K562 (cell line): ENCODE results near the gene BBX. TPM values are rescaled to one million over a fixed set of nuclear protein-coding genes. Genes with fewer than 3 reads are reported as not detected.
A peak's percentile ranks its signal among the peaks of the same experiment; 100 is the strongest.

ENCODE experiments used
- ATAC-seq: fragments of 200-7000 bp; cut with Tn5 transposase; 3 replicates; pipeline ENCODE4 v1.9.1; 2020; ENCODE audit warnings: moderate library complexity
- BruUV-seq: library from RNA; stranded (reverse); fragments of 400-500 nt; replicated peaks from 2 replicates; lab custom pipeline; 2021; lab: Mats Ljungman, UMichigan
- CTCF ChIA-PET: fragments of 300-600 bp; formaldehyde crosslinking; extraction: SDS; loops from one replicate; lab custom pipeline; 2021; ENCODE audit warnings: low intra/inter-chr PET ratio; lab: Yijun Ruan, JAX
- POLR2A ChIA-PET: fragments of 300-600, 350-650 bp; sonication (Branson Sonifier 250); formaldehyde crosslinking; extraction: SDS; loops from one replicate; lab custom pipeline; 2021; ENCODE audit warnings: antibody characterized with exemption, inconsistent platforms; lab: Yijun Ruan, JAX
- DNase-seq, 4 experiments: peaks; one replicate each; pipeline versions ENCODE4 v3.0.0 to v3.0.0-alpha.2; 2011 to 2018; ENCODE audit warnings: low spot score in 3 of 4, mixed read lengths in 3 of 4; ENCODE audit errors: extremely low read depth in 1 of 4
- FAIRE-seq: peaks from 2 replicates; lab custom pipeline; 2011; peaks lifted over from hg19 to GRCh38; lab: Jason Lieb, UNC
- H2AFZ ChIP-seq: 2 replicates; pipeline ENCODE4 v1.6.0; 2011; ENCODE audit warnings: low read depth, low read length, control low read depth, inconsistent platforms
- H3K27ac ChIP-seq: fragments of 200-600 bp; 3 replicates; pipeline ENCODE4 v1.8.0; 2011; ENCODE audit warnings: low read depth, mild to moderate bottlenecking, control low read depth, inconsistent platforms, low read length, moderate library complexity, mixed read lengths; ENCODE audit errors: extremely low read depth
- H3K27me3 ChIP-seq, 2 experiments: fragments of 300-600 bp in 1 of 2; 2 replicates in 1 of 2; 3 replicates in 1 of 2; pipeline versions ENCODE4 v1.6.0 to v1.8.0; 2011; ENCODE audit warnings: inconsistent platforms in 2 of 2, low read length in 2 of 2, mild to moderate bottlenecking in 1 of 2, mixed read lengths in 1 of 2, moderate library complexity in 1 of 2; ENCODE audit not compliant: control insufficient read depth in 2 of 2, insufficient read depth in 2 of 2
- H3K36me3 ChIP-seq: fragments of 300-600 bp; 3 replicates; pipeline ENCODE4 v1.8.0; 2011; ENCODE audit warnings: mild to moderate bottlenecking, low read length, inconsistent platforms; ENCODE audit not compliant: control insufficient read depth, insufficient read depth
- H3K4me1 ChIP-seq, 2 experiments: fragments of 200-600 bp in 1 of 2; replicated peaks in 1 of 2; 2 replicates in 1 of 2; 3 replicates in 1 of 2; pipeline versions ENCODE4 v1.5.1 to v1.8.0; 2011; ENCODE audit warnings: inconsistent platforms in 2 of 2, low read length in 2 of 2, mild to moderate bottlenecking in 1 of 2, mixed read lengths in 1 of 2, moderate library complexity in 1 of 2; ENCODE audit not compliant: control insufficient read depth in 2 of 2, insufficient read depth in 2 of 2
- H3K4me2 ChIP-seq: 2 replicates; pipeline ENCODE4 v1.6.1; 2011; ENCODE audit warnings: low read length, control low read depth, inconsistent platforms, mixed read lengths; ENCODE audit not compliant: insufficient read depth
- H3K4me3 ChIP-seq: fragments of 200-600 bp; sonication (generic), shearing (Covaris generic); 2 replicates; pipeline ENCODE4 v1.5.1; 2016; ENCODE audit warnings: control low read depth, inconsistent platforms
- H3K79me2 ChIP-seq: fragments of 200-600 bp; 3 replicates; pipeline ENCODE4 v1.8.0; 2011; ENCODE audit warnings: low read length, inconsistent platforms; ENCODE audit not compliant: control insufficient read depth, insufficient read depth
- H3K9ac ChIP-seq, 2 experiments: 2 replicates each; pipeline versions ENCODE4 v1.6.0 to v1.6.1; 2011; ENCODE audit warnings: low read depth in 2 of 2, low read length in 2 of 2, control low read depth in 1 of 2, inconsistent platforms in 1 of 2, mild to moderate bottlenecking in 1 of 2, mixed read lengths in 1 of 2; ENCODE audit not compliant: insufficient read depth in 1 of 2
- H3K9me1 ChIP-seq: one replicate; pipeline ENCODE4 v1.6.0; 2011; ENCODE audit warnings: inconsistent platforms, mild to moderate bottlenecking, low read length, moderate library complexity; ENCODE audit not compliant: control insufficient read depth, insufficient read depth
- H3K9me3 ChIP-seq: replicated peaks from 2 replicates; pipeline ENCODE4 v1.5.1; 2011; ENCODE audit warnings: low read depth, low read length, inconsistent platforms; ENCODE audit not compliant: control insufficient read depth, insufficient read depth
- H4K20me1 ChIP-seq: replicated peaks from 2 replicates; pipeline ENCODE4 v1.6.1; 2011; ENCODE audit warnings: low read length, inconsistent platforms, mixed read lengths; ENCODE audit not compliant: control insufficient read depth, insufficient read depth
- ATF4 ChIP-seq: fragments of 450-650 bp; formaldehyde crosslinking; IDR thresholded peaks from 2 replicates; pipeline ENCODE4 v1.4.0; 2022; ENCODE audit warnings: mild to moderate bottlenecking, moderate library complexity
- CBFA2T3 ChIP-seq: fragments of 450-650 bp; IDR thresholded peaks from 2 replicates; pipeline ENCODE4 v1.6.1; 2017
- ETV1 ChIP-seq: fragments of 450-650 bp; conservative IDR thresholded peaks from 2 replicates; pipeline ENCODE4 v1.6.1; 2016; ENCODE audit warnings: missing genetic modification characterization, control low read depth, low read depth, missing compliant biosample characterization
- MEIS2 ChIP-seq: fragments of 450-650 bp; IDR thresholded peaks from 2 replicates; pipeline ENCODE4 v1.6.1; 2014; ENCODE audit warnings: mild to moderate bottlenecking; ENCODE audit not compliant: partially characterized antibody
- MITF ChIP-seq: IDR thresholded peaks from 2 replicates; pipeline ENCODE4 v1.6.1; 2014; ENCODE audit warnings: antibody characterized with exemption
- NFIC ChIP-seq: fragments of 450-650 bp; IDR thresholded peaks from 2 replicates; pipeline ENCODE4 v1.6.1; 2017; ENCODE audit warnings: mild to moderate bottlenecking, inconsistent platforms
- POU5F1 ChIP-seq: fragments of 150-350 bp; IDR thresholded peaks from 2 replicates; pipeline ENCODE4 v1.6.1; 2014; ENCODE audit warnings: borderline replicate concordance, low read length, low read depth, mild to moderate bottlenecking; ENCODE audit not compliant: partially characterized antibody
- PRDM10 ChIP-seq: fragments of 450-650 bp; IDR thresholded peaks from 2 replicates; pipeline ENCODE4 v1.6.1; 2018; ENCODE audit not compliant: partially characterized antibody
- THRA ChIP-seq: fragments of 450-650 bp; IDR thresholded peaks from 2 replicates; pipeline ENCODE4 v1.6.1; 2017; ENCODE audit warnings: mild to moderate bottlenecking, moderate library complexity
- USF2 ChIP-seq: sonication (generic); formaldehyde crosslinking; IDR thresholded peaks from 2 replicates; pipeline ENCODE4 v1.5.0; 2020; ENCODE audit warnings: missing genetic modification reagents
- ZNF263 ChIP-seq: sonication (generic); formaldehyde crosslinking; IDR thresholded peaks from 2 replicates; pipeline ENCODE4 v1.8.0; 2022; ENCODE audit warnings: mild to moderate bottlenecking, missing genetic modification reagents, borderline replicate concordance
- ZNF717 ChIP-seq: fragments of 250-450 bp; sonication (Bioruptor Pico); IDR thresholded peaks from 2 replicates; pipeline ENCODE4 v1.5.0; 2021
- WGBS: fragments of 100-300 bp; shearing (Covaris generic); methylation state at CpG from one replicate; pipeline ENCODE4 v1.1.6; 2016; ENCODE audit warnings: low coverage, mixed read lengths; ENCODE audit not compliant: insufficient coverage; ENCODE audit errors: missing lambda C conversion rate; 5-methylcytosine and 5-hydroxymethylcytosine counted together
- in situ Hi-C: fragments of 300-500 bp; cut with MboI; formaldehyde crosslinking; loops from 4 replicates; pipeline ENCODE4 v1.15.0; 2018; ENCODE audit warnings: inconsistent platforms, mixed read lengths
- intact Hi-C: fragments of 100-400 bp; cut with micrococcal nuclease; formaldehyde crosslinking; loops from 2 replicates; pipeline ENCODE4 v1.14.2; 2022
- polyA plus RNA-seq, 8 experiments: library from polyadenylated mRNA; depleted of rRNA in 4 of 8; stranded (reverse) in 5 of 8; unstranded in 3 of 8; fragments of >200 nt; fragmentation: Nextera tagmentation in 2 of 8; fragmentation: Illumina TruSeq in 1 of 8; extraction: Ambion mirVana in 2 of 8; extraction: Trizol in 1 of 8; gene quantifications; 2 replicates each; pipeline versions ENCODE4 v1.2.1 to v1.2.3, GENCODE V29; 2011 to 2014; ENCODE audit warnings: inconsistent platforms in 1 of 8, missing spikeins in 1 of 8
- total RNA-seq, 7 experiments: library from RNA; depleted of rRNA in 6 of 7; stranded (reverse); fragments of >200 nt in 6 of 7; fragmentation: Illumina TruSeq in 2 of 7; extraction: Trizol in 2 of 7; gene quantifications; 2 replicates each; pipeline versions ENCODE4 v1.2.1 to v1.2.3, GENCODE V29; 2011 to 2021; ENCODE audit warnings: low replicate concordance in 1 of 7

BBX gene
- total and polyA plus RNA-seq, 9 of the 15 experiments (the other 6 are each of a cell fraction or from before 2014, with no cell fraction given) = 4.9 to 19.5 (median 11.8) TPM

- ChIA-PET CTCF (no interaction called here), POLR2A (no interaction called here)
- WGBS = 26% methylated on average over 5 of the region's 5 CpGs
- Histone ChIP-seq H3K79me2 (no peaks in the 10 kb centered on the region), H3K27me3 (no peaks in the 10 kb centered on the region), H2AFZ (no peak overlapping the region), H3K27ac (no peak overlapping the region), H3K9me3 (no peaks in the 10 kb centered on the region), H3K4me1 (no peaks in the 10 kb centered on the region), H3K36me3 (no peaks in the 10 kb centered on the region), H4K20me1 (no peaks in the 10 kb centered on the region), H3K9ac (no peak overlapping the region), H3K4me2 (no peak overlapping the region), H3K4me3 (no peak overlapping the region), H3K9me1 (no peaks in the 10 kb centered on the region)
- in situ Hi-C loops = no loop called here
- intact Hi-C loops = no loop called here
- no peak for ATAC-seq
- no TSS peak for BruUV-seq
- no peak for FAIRE-seq
- DNase-seq = peak in 1 of 4 experiments; percentile 9
- TF ChIP-seq ZNF263 (no peak), CBFA2T3 (peak; percentile 35), PRDM10 (no peak), NFIC (no peak), THRA (no peak), MEIS2 (no peak), ZNF717 (CRISPR knock-in tag) (no peak), MITF (no peak), ATF4 (CRISPR knock-in tag) (no peak), USF2 (CRISPR knock-in tag) (no peak), POU5F1 (no peak), ETV1 (tag) (peak; percentile 33; the same call in 1 of the 2 replicates)
These were observed 114.8 kb downstream of the BBX start for GRCh38 chr3:107637416-107638183.
